HFFc6 (cell line): ENCODE results near the gene SULT1A2. TPM values are rescaled to one million over a fixed set of nuclear protein-coding genes. Genes with fewer than 3 reads are reported as not detected.
"Not testable (repeated sequence)": the region's sequence is repeated elsewhere in the genome, so short reads cannot be mapped to it uniquely, and the experiment has no call there.

ENCODE experiments used
- DNase-seq: peaks from one replicate; pipeline ENCODE4 v3.0.0-alpha.2; 2018
- H3K27ac Mint-ChIP-seq: 2 replicates; pipeline ENCODE4 v1.8.0; 2020; ENCODE audit warnings: mild to moderate bottlenecking, mixed read lengths
- H3K27me3 Mint-ChIP-seq: 2 replicates; pipeline ENCODE4 v1.8.0; 2021; ENCODE audit warnings: mild to moderate bottlenecking, moderate library complexity, mixed read lengths; ENCODE audit not compliant: insufficient read depth
- H3K36me3 Mint-ChIP-seq: 2 replicates; pipeline ENCODE4 v1.8.0; 2021; ENCODE audit warnings: low read depth, mixed read lengths
- H3K4me1 Mint-ChIP-seq: 2 replicates; pipeline ENCODE4 v1.8.0; 2020; ENCODE audit warnings: low read depth, mixed read lengths
- H3K4me3 Mint-ChIP-seq: 2 replicates; pipeline ENCODE4 v1.8.0; 2020; ENCODE audit warnings: mild to moderate bottlenecking, moderate library complexity, mixed read lengths
- H3K9me3 Mint-ChIP-seq: 2 replicates; pipeline ENCODE4 v1.8.0; 2020; ENCODE audit warnings: mild to moderate bottlenecking, mixed read lengths
- total RNA-seq, 6 experiments: library from RNA; stranded (reverse); fragmentation: NEBNext Ultra II Directional; extraction: Animal tissue kit (Norgen Biotek cat#: 25700); gene quantifications; 2 replicates in 1 of 6; 3 replicates in 5 of 6; pipeline ENCODE4 v1.2.3, GENCODE V29; 2021
- TF ChIP-seq, protein P1 (sequence below): fragments of 200-600 bp; sonication (generic); IDR thresholded peaks from 2 replicates; pipeline ENCODE4 v1.5.0; 2021; ENCODE audit warnings: antibody characterized with exemption, mild to moderate bottlenecking

The SULT1A2 gene
- total RNA-seq, 6 experiments from 2014 or later, result not detected

DNA sequence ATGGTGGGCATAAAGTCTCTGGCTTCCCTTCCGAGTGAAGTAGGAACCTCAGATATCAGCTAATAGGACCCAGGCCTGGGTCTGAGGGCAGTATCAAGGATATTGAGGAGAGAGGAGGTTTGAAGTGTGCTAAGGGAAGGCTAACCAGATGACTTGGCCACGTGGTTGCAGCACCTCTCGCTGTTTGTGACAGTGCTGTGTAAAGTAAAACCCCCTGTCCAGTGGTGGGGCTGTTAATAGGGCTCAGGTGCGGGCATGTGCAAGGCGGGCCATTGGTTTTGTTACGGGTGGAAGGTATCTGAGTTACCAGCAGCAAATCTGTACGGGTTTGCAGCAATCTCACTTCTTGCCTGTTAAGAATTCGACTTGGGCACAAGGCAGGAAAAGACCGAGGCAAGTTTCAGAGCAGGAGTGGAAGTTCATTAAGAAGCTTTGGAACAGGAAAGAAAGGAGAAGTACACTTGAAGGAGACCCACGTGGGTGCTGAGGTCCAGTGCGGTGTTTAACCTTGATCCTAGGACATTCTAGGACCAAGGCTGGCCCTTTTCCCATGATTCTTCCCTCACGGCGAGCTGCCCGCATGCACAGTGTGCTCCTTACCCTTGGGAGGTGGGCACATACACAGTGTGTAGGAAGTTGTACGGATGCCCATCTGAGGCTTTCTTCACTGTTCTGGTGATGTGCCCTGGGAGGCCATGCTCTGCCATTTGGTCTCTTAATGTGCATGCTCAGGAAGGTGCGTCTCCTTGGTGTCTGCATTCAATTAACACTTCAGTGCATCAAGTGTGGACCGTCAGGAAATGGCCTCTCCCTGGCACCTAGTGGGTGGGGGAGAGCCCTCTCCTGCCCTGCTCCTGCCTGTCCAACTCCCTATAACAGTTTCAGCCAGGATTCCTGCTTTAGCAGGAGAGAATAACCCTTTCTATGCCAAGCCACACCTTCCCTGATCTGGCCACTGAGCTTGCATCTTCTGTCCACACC, 22.8 kb downstream of the SULT1A2 start:
- Mint-ChIP-seq H3K4me1 (peaks cover 4% of the 10 kb centered on the region; the same call in 1 of the 2 replicates), H3K27me3 (peaks cover 2% of the 10 kb centered on the region), H3K9me3 (no peaks in the 10 kb centered on the region), H3K27ac (no peak overlapping the region), H3K36me3 (0 out of 2 replicates have a peak, but pooled peaks cover 3% of the 10 kb centered on the region), H3K4me3 (no peak overlapping the region)
- DNase-seq, result no peak
- TF ChIP-seq, protein P1, sequence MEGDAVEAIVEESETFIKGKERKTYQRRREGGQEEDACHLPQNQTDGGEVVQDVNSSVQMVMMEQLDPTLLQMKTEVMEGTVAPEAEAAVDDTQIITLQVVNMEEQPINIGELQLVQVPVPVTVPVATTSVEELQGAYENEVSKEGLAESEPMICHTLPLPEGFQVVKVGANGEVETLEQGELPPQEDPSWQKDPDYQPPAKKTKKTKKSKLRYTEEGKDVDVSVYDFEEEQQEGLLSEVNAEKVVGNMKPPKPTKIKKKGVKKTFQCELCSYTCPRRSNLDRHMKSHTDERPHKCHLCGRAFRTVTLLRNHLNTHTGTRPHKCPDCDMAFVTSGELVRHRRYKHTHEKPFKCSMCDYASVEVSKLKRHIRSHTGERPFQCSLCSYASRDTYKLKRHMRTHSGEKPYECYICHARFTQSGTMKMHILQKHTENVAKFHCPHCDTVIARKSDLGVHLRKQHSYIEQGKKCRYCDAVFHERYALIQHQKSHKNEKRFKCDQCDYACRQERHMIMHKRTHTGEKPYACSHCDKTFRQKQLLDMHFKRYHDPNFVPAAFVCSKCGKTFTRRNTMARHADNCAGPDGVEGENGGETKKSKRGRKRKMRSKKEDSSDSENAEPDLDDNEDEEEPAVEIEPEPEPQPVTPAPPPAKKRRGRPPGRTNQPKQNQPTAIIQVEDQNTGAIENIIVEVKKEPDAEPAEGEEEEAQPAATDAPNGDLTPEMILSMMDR, result no peak

DNA sequence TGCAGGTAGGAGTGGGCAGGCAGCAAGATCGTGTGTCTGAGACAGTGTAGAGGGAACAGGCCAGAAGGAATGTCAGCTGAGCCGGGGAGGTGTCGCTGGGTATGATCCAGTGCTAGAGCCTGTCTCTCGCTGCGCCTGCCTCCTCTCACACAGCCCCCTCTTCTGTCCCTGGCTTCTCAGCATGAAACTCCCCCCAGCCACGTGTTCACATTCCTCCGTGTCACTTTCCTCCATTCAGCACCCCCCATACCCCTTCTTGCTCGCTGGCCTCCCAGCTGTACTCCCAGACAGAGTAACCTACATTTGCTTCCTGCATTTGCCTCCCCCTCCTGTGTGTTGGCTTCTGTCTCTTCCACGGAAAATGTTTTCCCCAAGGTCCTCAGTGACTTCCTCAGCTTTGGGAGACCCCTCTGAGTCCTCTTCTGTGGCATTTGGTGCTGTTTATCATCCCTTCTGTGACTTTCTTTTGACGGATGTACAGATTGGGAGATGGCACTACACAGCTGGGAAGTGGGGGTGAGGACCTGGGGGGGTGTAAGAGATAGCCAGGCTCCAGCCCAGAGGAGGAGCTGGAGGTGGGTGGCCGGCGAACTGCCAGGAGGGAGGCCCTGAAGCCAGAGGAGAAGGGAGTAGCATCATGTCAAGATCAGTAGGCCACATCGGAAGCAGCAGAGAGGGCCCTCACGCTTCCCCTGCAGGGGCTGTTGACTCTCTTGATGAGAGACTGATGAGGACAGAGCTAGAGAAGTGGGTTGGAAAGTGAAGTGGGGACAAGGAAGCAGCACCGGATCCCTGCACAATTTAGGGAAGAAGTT, 23.9 kb downstream of the SULT1A2 start:
- 0 out of 2 replicates have a peak, but pooled peaks cover 3% of the 10 kb centered on the region for H3K36me3 Mint-ChIP-seq
- H3K4me1 Mint-ChIP-seq, result peaks cover 7% of the 10 kb centered on the region; the same call in 1 of the 2 replicates
- H3K27me3 Mint-ChIP-seq, result peaks cover 2% of the 10 kb centered on the region
- TF ChIP-seq, protein P1, result no peak
- H3K4me3 Mint-ChIP-seq, result no peak overlapping the region
- no peaks in the 10 kb centered on the region for H3K9me3 Mint-ChIP-seq
- no peak overlapping the region for H3K27ac Mint-ChIP-seq
- DNase-seq, result no peak

GRCh38 chr16:28569968-28570752, 26.7 kb downstream of the SULT1A2 start:
- Mint-ChIP-seq H3K9me3 (peaks cover 19% of the 10 kb centered on the region), H3K27me3 (peaks cover 2% of the 10 kb centered on the region), H3K4me3 (no peak overlapping the region), H3K4me1 (peaks cover 7% of the 10 kb centered on the region; the same call in 1 of the 2 replicates), H3K27ac (no peak overlapping the region), H3K36me3 (peaks cover 22% of the 10 kb centered on the region)
- TF ChIP-seq, protein P1, result no peak
- DNase-seq, result no peak

DNA sequence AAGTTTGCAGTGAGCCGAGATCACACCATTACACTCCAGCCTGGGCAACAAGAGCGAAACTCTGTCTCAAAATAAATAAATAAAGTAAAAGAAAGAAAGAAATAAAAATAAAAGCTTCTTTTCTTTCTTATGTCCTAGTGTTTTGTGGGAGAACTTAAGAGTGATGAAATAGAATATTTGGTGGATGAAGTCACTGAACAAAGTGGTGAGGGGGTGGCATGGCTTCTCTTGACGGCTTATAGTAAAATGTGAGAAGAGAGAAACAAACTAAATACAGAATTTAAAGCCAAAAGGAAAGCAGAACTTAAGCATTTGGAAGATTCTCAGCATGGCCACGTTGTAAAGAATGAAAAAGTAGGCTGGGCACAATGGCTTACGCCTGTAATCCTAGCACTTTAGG, 27.8 kb downstream of the SULT1A2 start:
- H3K36me3 Mint-ChIP-seq, result peaks cover 22% of the 10 kb centered on the region
- peaks cover 19% of the 10 kb centered on the region for H3K9me3 Mint-ChIP-seq
- peaks cover 7% of the 10 kb centered on the region; the same call in 1 of the 2 replicates for H3K4me1 Mint-ChIP-seq
- H3K4me3 Mint-ChIP-seq, result no peak overlapping the region
- no peaks in the 10 kb centered on the region; the same call in 1 of the 2 replicates for H3K27me3 Mint-ChIP-seq
- no peak for DNase-seq
- H3K27ac Mint-ChIP-seq, result no peak overlapping the region
- TF ChIP-seq, protein P1, result no peak

DNA sequence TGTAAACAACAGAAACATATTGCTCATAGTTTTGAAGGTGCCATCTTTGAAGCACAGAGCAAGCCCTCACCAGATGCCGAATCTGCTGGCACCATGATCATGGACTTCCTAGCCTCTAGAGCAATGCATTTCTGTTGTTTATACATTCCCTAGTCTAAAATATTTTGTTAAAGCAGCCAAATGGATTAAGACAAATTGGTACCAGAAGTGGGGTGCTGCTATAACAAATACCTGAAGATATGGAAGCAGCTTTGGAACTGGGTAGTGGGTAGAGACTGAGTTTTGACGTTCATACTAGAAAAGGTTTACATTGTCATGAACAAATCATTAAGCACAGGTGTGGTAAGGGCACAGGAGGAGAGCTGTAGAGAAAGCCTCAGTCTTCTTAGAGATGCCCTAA, 29.6 kb downstream of the SULT1A2 start:
- DNase-seq, result no peak
- TF ChIP-seq, protein P1, result no peak
- no peak overlapping the region for H3K27ac Mint-ChIP-seq
- peaks cover 7% of the 10 kb centered on the region; the same call in 1 of the 2 replicates for H3K4me1 Mint-ChIP-seq
- H3K9me3 Mint-ChIP-seq, result peaks cover 19% of the 10 kb centered on the region
- peaks cover 22% of the 10 kb centered on the region for H3K36me3 Mint-ChIP-seq
- no peak overlapping the region for H3K4me3 Mint-ChIP-seq
- no peaks in the 10 kb centered on the region; the same call in 1 of the 2 replicates for H3K27me3 Mint-ChIP-seq

DNA sequence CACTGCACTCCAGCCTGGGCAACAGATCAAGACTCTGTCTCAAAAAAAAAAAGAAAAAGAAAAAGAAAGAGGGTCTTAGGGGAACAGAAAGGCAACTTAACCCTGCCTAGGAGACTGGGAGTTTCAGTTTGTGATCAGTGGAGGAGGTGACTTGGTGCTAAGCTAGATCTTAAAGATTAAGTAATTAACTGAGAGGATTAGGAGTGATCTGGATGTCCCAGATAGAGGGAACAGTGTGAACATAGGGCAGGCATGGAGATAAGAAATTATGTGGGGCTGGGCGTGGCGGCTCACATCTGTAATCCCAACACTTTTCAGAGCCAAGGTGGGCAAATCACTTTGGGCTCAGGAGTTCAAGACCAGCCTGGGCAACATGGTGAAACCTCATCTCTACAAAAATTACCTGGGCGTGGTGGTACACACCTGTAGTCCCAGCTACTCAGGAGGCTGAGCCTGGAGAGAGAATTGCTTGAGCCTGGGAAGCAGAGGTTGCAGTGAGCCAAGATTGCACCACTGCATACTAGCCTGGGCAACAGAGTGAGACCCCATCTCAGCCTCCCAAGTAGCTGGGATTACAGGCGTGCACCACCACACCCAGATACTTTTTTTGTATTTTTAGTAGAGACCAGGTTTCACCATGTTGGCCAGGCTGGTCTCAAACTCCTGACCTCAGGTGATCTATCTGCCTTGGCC, 30.5 kb downstream of the SULT1A2 start:
- H3K27ac Mint-ChIP-seq, H3K4me3 Mint-ChIP-seq, H3K27me3 Mint-ChIP-seq, DNase-seq: not testable (repeated sequence)
- Mint-ChIP-seq H3K9me3 (peaks cover 19% of the 10 kb centered on the region), H3K4me1 (peaks cover 15% of the 10 kb centered on the region), H3K36me3 (peaks cover 22% of the 10 kb centered on the region)
